Activated naive CD4-positive, alpha-beta T cell (primary cell): ENCODE results near the gene CD59.

Experiments
- DNase-seq, 4 experiments: peaks; one replicate each; lab custom pipeline; 2025; lab: John Stamatoyannopoulos, UW

The CD59 gene, protein sequence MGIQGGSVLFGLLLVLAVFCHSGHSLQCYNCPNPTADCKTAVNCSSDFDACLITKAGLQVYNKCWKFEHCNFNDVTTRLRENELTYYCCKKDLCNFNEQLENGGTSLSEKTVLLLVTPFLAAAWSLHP

DNA sequence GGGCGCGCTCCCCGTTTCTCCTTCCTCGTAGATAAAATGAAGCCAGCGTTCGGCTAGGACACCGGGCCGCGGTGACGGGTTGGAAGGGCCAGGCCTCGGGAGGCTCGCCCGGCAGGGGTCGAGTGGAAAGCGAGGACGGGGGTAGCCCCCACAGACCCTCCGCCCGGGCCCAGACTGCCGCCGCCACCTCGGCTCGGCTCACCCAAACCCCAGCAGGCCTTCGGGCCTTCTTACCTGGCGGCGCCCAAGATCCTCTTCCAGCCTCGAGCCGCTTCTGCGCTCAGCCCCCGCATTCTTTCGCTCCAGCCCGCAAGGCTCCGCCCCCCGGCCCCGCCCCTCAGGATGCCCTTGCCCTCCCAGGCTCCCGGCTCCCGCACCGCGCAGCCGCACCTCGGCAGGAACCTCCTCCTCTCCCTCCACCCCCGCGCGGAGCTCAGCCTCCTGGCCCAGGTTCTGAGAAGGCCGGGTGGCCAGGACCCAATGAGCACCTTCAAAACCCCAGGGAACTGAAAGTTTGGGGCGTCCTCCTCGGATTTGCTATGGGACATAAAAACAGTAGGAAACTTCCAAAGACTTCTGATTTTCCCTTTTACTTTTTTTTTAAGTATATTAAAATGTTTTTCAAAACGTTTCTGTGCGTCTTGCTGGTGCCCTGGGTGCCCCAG lies at the start of gene CD59:
TSS of gene CD59 (minus strand) at position 276 of the 665 bp plus-strand sequence. CDS start 13,978 bp downstream, outside the sequence.
- DNase-seq, result peak; percentile 48 to 86 (median 74)

DNA sequence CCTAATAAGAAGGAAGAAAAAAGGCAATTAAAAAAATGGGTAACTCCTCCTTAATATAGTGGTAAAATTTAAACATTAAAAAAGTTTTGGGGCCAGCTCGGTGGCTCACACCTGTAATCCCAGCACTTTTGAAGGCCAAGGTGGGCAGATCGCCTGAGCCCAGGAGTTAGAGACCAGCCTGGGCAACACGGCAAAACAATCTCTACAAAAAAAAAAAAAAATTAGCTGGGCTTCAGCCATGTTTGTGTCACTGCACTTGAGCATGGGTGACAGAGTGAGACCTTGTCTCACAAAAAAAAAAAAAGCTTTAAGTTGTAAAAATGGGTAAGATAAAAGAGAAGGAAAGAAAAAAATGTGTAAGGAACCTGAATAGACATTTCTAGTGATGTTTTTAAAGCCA lies 49.4 kb upstream of the CD59 start:
- DNase-seq, result no peak

DNA sequence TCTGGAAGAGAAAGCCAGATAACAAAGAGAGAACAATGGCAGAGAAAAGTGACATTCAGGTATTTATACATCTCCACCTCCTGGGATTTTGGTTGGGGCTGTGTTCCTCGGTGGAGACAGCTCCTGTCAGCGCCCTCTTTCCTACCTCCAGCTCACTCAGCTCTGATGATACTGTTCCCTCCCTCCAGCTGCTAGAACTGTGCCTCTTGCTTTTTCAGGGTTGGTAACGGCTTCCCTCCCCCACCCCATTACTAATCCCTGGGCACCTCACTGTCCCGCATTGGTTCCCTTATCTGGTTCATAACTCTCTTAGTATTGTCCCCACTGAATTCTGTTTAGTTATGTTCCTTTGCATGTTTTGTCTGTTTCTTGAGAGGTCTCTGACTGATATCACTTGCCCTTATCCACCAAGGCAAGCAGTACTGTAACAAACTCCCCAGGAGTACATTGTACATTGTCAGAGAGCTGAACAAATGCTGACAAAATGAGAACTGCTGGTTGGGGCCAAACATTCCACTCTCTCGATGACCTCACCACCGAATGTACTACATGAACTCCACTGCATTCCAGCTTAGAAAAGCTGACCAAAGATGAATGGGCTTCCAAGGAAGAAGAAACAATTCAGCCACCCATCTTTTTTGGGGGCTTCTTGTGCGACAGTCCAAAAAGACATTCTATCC lies 43.8 kb upstream of the CD59 start:
- DNase-seq, result no peak

DNA sequence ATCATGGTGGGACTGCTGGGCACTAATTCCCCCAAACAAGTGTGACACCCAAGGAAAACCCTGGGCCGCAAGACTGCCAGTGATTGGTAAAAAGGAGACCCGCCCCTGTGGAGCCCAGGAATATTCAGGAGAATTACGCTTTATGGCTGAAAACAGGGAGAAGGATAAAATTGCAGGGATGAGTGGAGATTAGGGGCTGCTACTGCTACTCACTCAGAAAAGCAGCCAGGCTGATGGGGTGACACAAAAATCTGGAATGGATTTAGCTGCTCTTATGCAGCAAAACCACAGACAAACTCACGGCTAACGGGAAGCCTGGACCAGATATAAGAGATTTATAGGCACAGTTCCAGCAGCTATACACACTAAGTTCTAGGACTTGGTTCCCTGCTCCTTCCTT lies 42.5 kb upstream of the CD59 start:
- no peak for DNase-seq

- DNase-seq, result no peak
These were observed 41.7 kb upstream of the CD59 start for GRCh38 chr11:33777906-33778305.

DNA sequence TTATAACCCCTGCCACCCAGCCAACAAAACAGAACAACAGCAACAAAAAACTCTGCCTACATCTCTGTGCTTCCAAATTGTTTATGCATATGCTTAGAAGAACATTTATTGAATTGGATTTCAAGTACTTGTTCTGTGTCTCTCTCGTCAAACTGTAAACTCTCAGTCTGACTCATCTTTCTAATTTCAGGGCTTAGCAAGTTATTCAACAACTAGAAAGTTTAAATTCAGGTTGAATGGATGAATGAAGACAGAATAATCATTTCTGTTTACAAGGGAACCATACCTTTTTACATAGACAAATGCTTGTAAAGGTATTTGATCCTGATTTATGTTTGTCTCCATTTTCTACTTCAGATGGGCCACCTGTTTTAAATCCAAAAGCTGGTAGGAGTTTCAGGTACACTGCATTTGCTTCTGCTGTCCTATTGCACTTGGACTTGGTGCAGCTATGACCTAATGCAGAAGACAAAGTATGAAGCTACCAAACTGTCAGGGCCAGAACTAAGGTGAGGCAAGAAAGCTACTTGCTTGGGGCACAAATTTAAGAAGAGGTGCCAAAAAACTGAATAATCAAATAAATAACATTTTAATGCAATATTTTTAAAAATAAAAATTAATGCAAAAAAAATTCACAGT lies 39.7 kb upstream of the CD59 start:
- DNase-seq, result no peak

DNA sequence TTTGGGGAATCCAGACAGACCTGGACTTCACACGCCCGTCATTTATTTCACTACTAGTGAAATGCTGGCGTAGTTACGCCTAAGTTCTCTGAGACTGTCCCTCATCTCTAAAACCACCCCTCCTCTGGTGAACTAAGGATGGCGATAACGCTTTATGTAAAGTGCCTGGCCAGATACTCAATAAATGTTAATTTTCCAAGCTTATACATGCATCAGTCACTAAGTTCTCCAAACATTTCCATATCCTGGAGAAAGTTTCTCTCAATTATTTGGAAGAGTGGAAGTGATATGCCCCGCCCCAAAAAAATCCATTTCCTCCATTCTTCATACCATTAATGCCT lies 39.2 kb upstream of the CD59 start:
- DNase-seq, result no peak

DNA sequence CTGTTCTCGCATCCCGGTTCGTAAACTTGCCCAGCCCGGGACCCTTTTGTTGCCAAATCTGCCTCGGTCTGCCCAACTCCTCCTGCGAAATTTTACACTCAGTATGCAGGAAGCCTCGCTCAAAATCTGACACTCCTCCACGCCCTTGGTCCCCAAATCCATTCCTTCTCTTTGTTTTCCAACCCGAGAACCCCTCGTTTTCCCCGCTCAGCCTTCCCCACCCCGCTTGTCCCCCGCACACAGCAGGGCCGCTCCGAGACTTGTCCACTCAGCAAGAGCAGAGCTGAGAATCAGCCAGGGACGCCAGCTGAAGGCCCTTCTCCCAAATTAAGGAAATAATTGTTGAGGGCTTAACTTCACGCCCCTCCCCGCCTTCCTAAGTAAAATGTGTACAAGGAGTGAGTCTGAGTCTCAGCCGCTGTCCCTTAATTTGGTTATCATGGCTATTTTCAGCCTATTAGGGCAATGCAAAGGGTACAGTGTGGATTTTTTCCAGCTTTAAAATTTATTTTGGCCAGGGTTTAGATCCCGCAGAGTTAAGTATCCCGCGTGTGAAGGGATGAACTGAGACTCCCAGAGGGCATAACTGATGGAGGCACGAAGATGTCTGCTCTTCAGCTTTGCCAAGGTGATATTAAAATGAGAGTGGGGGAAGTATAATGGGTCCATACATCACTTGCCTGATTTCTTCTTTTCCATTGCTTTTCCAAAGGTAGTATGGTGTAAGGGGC lies 38.7 kb upstream of the CD59 start:
- DNase-seq, result no peak

DNA sequence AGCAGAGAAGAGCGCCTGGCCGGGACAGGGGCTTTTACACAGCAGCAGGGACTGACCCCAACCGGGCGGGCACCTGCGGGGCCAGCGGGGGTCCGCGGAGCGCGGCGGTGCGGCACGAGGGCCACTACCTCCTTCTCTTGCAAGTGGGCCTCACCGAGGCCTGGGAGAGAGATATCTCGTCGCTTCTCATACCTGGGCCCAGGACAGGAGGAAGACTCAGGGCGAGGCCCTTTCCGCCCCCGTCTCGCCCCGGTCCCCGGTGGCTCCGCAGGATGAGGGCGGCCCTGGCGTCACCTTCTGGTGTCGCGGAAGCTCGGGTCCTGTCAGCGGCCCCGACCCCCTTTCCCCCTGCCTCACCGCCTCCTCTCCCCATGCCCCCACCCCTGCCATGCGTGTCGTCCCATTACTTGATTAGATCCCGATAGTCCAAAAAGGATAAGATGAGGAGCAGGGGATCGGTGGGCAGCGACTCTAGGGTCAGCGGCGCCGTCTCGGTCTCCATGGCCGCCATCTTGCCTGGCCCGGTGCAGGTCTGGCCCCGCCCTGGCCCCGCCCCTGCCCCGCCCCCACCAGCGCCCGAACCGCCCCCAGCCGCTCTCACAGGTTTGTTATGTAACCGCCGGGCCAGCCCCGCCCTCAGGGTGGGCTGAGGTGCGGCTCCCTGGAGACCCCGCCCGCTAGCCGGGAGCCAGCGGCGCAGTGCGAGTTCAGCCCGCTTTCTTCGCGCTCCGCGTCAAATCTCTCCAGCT lies 37.9 kb upstream of the CD59 start, which contains the start of gene FBXO3:
TSS of gene FBXO3 (minus strand) at position 534 of the 749 bp plus-strand sequence. CDS start at position 511, 23 bp downstream.
- DNase-seq, result peak; percentile 57 to 85 (median 72)

DNA sequence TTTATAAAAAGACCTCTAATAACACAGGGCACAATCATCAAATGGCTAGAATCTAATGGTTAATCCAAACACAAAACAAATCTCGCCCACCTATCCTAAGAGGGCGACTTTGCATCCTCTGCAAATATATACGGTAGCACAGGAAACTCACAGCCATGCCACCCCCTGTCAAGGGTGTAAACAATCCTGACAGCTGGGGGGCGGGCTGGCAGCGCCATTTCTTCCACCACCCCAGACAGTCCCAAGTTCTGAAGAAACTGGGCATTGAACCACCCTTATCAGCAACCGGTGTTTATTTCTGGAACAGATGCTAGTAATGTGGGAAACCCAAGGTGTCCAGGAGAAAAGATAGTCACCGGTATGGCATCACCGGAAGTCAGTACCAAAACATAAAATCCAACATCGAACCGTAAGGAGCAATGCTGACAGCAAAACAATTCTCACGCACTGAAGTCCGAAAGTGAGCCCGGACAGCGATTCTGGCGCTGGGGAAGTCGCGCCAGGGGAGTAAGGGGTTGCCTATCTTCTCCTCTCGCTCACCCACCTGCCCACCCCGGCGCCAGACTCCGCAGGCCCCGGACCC lies 37.3 kb upstream of the CD59 start:
- peak in 2 of 4 experiments; percentile 10 to 15 for DNase-seq

DNA sequence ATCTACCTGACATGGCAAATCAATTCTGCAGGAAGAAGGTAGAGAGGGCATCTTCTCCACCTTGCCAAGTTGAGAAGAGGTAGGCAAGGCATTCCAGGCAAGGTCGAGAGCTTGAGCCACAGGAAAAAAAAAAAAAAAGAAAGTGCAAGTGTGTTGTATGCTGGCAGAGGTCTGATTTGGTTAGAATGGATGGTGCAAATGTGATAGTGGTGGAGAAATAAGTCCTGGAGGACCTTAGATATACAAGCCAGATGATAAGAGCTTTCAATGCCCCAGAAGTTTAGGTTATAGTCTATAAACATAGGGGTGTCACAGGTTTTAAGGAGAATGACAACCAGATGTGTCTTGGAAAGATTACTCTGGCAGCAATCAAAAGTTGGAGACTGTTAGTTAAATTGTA lies 36.6 kb upstream of the CD59 start:
- no peak for DNase-seq

DNA sequence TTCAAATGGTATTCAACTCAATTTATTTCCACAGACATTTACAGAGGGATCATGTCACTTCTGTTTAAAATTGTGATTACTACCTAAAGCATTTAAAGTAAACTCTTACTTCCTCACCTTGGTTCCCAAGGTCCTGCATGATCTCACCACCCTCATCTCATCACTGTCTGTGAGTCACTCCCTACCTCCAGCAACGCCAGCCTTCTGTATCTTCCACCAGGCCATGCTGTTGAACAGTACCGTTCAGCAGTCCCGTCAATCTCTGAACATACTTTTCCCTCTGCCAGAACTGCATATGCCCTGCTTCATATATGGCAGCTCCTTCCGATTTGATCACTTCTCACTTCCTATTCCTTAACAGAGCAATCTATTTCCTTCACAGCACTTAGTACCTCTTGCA lies 36.1 kb upstream of the CD59 start:
- DNase-seq, result no peak

- no peak for DNase-seq
These were observed 34.0 kb upstream of the CD59 start for GRCh38 chr11:33770236-33770635.

DNA sequence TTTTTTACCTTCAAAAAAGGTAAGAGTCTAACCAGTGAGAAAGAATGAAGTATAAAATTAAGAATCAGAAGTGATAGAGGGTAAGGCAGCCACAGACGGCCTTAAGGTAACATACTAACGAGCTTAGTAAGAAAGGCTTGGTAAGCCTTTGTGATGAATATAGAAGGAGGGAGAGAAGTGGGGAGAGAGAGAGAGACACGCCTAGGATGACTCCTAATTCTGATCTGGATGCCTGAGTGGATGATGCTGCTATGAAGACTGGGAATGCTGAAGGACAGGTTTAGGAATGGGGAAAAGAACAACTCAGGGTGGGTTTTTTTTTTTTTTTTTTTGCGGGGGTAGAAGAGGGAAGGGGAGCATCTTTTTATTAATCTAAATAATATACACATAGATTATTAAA lies 33.3 kb upstream of the CD59 start:
- DNase-seq, result no peak

GRCh38 chr11:33767624-33768023 lies 31.4 kb upstream of the CD59 start:
- no peak for DNase-seq

DNA sequence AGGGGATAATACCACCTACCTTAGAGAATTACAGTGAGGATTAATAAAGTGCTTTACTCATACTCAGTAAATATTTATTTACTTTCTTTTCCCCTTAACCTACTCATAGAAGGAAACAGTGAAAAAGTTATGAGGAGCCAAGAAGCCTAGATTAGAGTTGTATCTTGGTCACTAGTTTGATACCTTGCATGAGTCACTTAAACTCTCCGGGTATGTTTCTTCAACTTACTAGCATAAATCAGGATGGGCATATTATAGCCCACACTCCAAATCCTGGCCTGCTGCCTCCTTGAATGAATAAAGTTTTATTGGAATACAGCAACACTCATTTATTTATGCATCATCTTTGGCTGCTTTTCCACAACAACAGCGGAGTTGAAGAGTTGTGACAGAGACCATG lies 29.9 kb upstream of the CD59 start:
- DNase-seq, result no peak

- DNase-seq, result no peak
These were observed 25.2 kb upstream of the CD59 start for GRCh38 chr11:33761471-33761870.

- no peak for DNase-seq
These were observed 17.2 kb upstream of the CD59 start for GRCh38 chr11:33753304-33753967.

GRCh38 chr11:33751878-33752277 lies 15.7 kb upstream of the CD59 start:
- DNase-seq, result no peak

DNA sequence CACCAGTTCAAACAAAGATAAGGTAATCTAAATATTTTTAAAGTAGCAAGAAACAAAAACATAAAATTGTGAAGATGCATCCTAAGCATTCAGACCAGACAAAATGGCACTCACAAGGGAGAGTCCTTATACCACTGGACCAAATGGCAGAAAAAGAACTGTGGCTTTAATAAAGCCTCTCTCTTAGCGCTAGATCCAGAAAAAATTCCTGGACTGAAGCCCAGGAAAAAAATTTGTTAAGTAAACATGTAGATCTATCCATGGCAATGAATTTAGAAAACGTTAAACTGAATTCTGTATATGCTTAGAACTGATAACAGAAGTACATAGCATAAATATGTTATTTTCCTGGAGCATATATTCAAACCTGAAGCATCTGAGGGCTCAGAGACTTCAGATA lies 11.8 kb upstream of the CD59 start:
- no peak for DNase-seq

DNA sequence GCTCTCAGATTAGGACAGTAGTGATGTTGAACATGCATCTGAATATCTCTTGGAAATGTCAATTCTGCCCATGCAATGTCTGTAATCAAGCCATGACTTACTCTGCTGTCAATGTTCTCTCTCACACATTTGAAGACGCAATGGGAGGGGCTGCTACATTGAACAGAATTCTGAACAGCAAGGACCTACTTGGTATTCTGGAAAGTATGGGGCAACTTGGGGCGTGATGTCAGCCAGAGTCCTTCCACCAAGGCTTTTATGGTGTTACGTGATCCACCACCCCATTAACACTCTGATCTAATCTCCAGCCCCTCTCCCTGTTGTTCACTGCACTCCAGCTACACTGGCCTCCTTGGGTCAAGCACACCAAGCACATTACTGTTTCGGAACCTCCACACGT lies 7.1 kb upstream of the CD59 start:
- DNase-seq, result no peak
